IMR-90 (cell line): ENCODE measurements around the gene MRPS10. TPM values are rescaled to one million over a fixed set of nuclear protein-coding genes. Genes with fewer than 3 reads are reported as not detected.

Experiments used
- ATAC-seq: fragments of 200-7000 bp; cut with Tn5 transposase; 2 replicates; pipeline ENCODE4 v1.9.1; 2020; ENCODE audit warnings: low read depth, mild to moderate bottlenecking, moderate library complexity
- BruUV-seq: library from RNA; stranded (reverse); fragments of 400-500 nt; replicated peaks from 2 replicates; lab custom pipeline; 2021; lab: Mats Ljungman, UMichigan
- CTCF ChIA-PET: fragments of 300-600 bp; formaldehyde crosslinking; extraction: SDS; loops from one replicate; lab custom pipeline; 2021; ENCODE audit warnings: antibody characterized with exemption; lab: Yijun Ruan, JAX
- POLR2A ChIA-PET: fragments of 300-600 bp; sonication (Branson Sonifier 250); formaldehyde crosslinking; loops from one replicate; lab custom pipeline; 2022; ENCODE audit warnings: antibody characterized with exemption; ENCODE audit not compliant: unreplicated experiment; lab: Charles Lee
- DNase-seq: peaks from one replicate; pipeline ENCODE4 v3.0.0; 2013
- H2AFZ ChIP-seq: replicated peaks from 2 replicates; pipeline ENCODE3; 2013; ENCODE audit warnings: low read length, mild to moderate bottlenecking; ENCODE audit not compliant: poor library complexity
- H2AK5ac ChIP-seq: 2 replicates; pipeline ENCODE4 v1.6.1; 2013; ENCODE audit warnings: low read depth, low read length, inconsistent platforms
- H2AK9ac ChIP-seq: replicated peaks from 2 replicates; pipeline ENCODE3; 2013; ENCODE audit warnings: mild to moderate bottlenecking, low read depth, low read length, moderate library complexity; ENCODE audit not compliant: poor library complexity
- H2BK120ac ChIP-seq: 2 replicates; pipeline ENCODE4 v1.6.1; 2013; ENCODE audit warnings: low read depth, low read length, inconsistent platforms
- H2BK15ac ChIP-seq: 3 replicates; pipeline ENCODE4 v1.6.1; 2013; ENCODE audit warnings: low read depth, low read length, inconsistent platforms
- H2BK20ac ChIP-seq: 2 replicates; pipeline ENCODE4 v1.6.1; 2013; ENCODE audit warnings: low read depth, mild to moderate bottlenecking, inconsistent platforms, low read length, moderate library complexity
- H2BK5ac ChIP-seq: 2 replicates; pipeline ENCODE4 v1.6.1; 2013; ENCODE audit warnings: mild to moderate bottlenecking, low read depth, low read length, inconsistent platforms; ENCODE audit not compliant: poor library complexity, severe bottlenecking
- H3K14ac ChIP-seq: replicated peaks from 2 replicates; pipeline ENCODE4 v1.6.1; 2013; ENCODE audit warnings: low read depth, low read length, inconsistent platforms
- H3K18ac ChIP-seq: 2 replicates; pipeline ENCODE4 v1.6.1; 2013; ENCODE audit warnings: low read depth, low read length, control low read depth
- H3K23ac ChIP-seq: 2 replicates; pipeline ENCODE4 v1.6.1; 2013; ENCODE audit warnings: low read depth, low read length, inconsistent platforms
- H3K27ac ChIP-seq: 2 replicates; pipeline ENCODE4 v1.5.1; 2013; ENCODE audit warnings: mild to moderate bottlenecking, control low read depth, low read length; ENCODE audit not compliant: insufficient read depth
- H3K27me3 ChIP-seq: 2 replicates; pipeline ENCODE4 v1.6.1; 2013; ENCODE audit warnings: low read length; ENCODE audit not compliant: control insufficient read depth, insufficient read depth
- H3K36me3 ChIP-seq: 2 replicates; pipeline ENCODE4 v1.6.1; 2013; ENCODE audit warnings: low read length, mixed read lengths; ENCODE audit not compliant: control insufficient read depth, insufficient read depth
- H3K4ac ChIP-seq: 2 replicates; pipeline ENCODE4 v1.6.1; 2013; ENCODE audit warnings: low read depth, low read length, inconsistent platforms
- H3K4me1 ChIP-seq: 2 replicates; pipeline ENCODE4 v1.6.1; 2013; ENCODE audit warnings: low read length, mixed read lengths; ENCODE audit not compliant: control insufficient read depth, insufficient read depth
- H3K4me2 ChIP-seq: 2 replicates; pipeline ENCODE4 v1.6.1; 2013; ENCODE audit warnings: low read depth, mild to moderate bottlenecking, control low read depth, low read length, moderate library complexity
- H3K4me3 ChIP-seq: 2 replicates; pipeline ENCODE4 v1.5.1; 2013; ENCODE audit warnings: low read depth, mild to moderate bottlenecking, control low read depth, low read length, moderate library complexity; ENCODE audit not compliant: insufficient read depth
- H3K56ac ChIP-seq: 2 replicates; pipeline ENCODE4 v1.6.1; 2013; ENCODE audit warnings: low read length, inconsistent platforms; ENCODE audit not compliant: insufficient read depth; ENCODE audit errors: extremely low read depth
- H3K79me1 ChIP-seq, 2 experiments: 2 replicates each; pipeline ENCODE4 v1.6.1; 2013; ENCODE audit warnings: low read length in 2 of 2, inconsistent platforms in 1 of 2, low read depth in 1 of 2
- H3K9ac ChIP-seq: 2 replicates; pipeline ENCODE4 v1.6.1; 2013; ENCODE audit warnings: low read depth, low read length, control low read depth
- H3K9me1 ChIP-seq: 2 replicates; pipeline ENCODE4 v1.6.1; 2013; ENCODE audit warnings: low read length, inconsistent platforms; ENCODE audit not compliant: insufficient read depth
- H3K9me3 ChIP-seq: 2 replicates; pipeline ENCODE4 v1.6.1; 2013; ENCODE audit warnings: low read length; ENCODE audit not compliant: control insufficient read depth, insufficient read depth
- H4K20me1 ChIP-seq: 2 replicates; pipeline ENCODE4 v1.6.1; 2013; ENCODE audit warnings: low read length, inconsistent platforms; ENCODE audit not compliant: insufficient read depth
- H4K5ac ChIP-seq: 2 replicates; pipeline ENCODE4 v1.6.1; 2013; ENCODE audit warnings: mild to moderate bottlenecking, low read depth, low read length, control low read depth
- H4K8ac ChIP-seq, 2 experiments: 2 replicates each; pipeline ENCODE4 v1.6.1; 2013; ENCODE audit warnings: low read depth in 2 of 2, low read length in 2 of 2, control low read depth in 1 of 2, inconsistent platforms in 1 of 2
- H4K91ac ChIP-seq: 2 replicates; pipeline ENCODE4 v1.6.1; 2013; ENCODE audit warnings: low read depth, low read length, inconsistent platforms; ENCODE audit not compliant: insufficient read depth
- RCOR1 ChIP-seq: IDR thresholded peaks from 2 replicates; pipeline ENCODE4 v1.6.1; 2012; ENCODE audit warnings: mild to moderate bottlenecking, low read length, improper control_type of control experiment; ENCODE audit not compliant: insufficient replicate concordance
- WGBS, 2 experiments: methylation state at CpG; one replicate each; pipeline versions ENCODE4 v1.1.5 to v1.1.7; 2013; ENCODE audit warnings: missing lambda C conversion rate in 2 of 2; ENCODE audit not compliant: insufficient read length in 1 of 2; ENCODE audit errors: extremely low coverage in 2 of 2; 5-methylcytosine and 5-hydroxymethylcytosine counted together
- dilution Hi-C: fragments of 300-500 bp; cut with HindIII; formaldehyde crosslinking; loops from one replicate; pipeline ENCODE4 v1.14.3; 2018; ENCODE audit warnings: low sequenced_read_pairs; ENCODE audit not compliant: unreplicated experiment
- in situ Hi-C: fragments of 300-500 bp; cut with MboI; formaldehyde crosslinking; loops from 3 replicates; pipeline ENCODE4 v1.14.3; 2019; ENCODE audit warnings: low sequenced_read_pairs, inconsistent platforms, mixed read lengths
- intact Hi-C: fragments of 100-400 bp; cut with micrococcal nuclease; formaldehyde crosslinking; loops from 2 replicates; pipeline ENCODE4 v1.10.0; 2022
- polyA plus RNA-seq, 3 experiments: library from polyadenylated mRNA; depleted of rRNA; stranded (reverse); fragments of >200 nt; gene quantifications; 2 replicates each; pipeline ENCODE4 v1.2.3, GENCODE V29; 2012; ENCODE audit warnings: low replicate concordance in 1 of 3
- total RNA-seq: library from RNA; depleted of rRNA; stranded (reverse); fragments of >200 nt; gene quantifications from 2 replicates; pipeline ENCODE4 v1.2.3, GENCODE V29; 2012

The MRPS10 gene
- total and polyA plus RNA-seq, 2 of the 4 experiments (the other 2 are of a cell fraction) = 28.5 to 47.0 TPM

DNA sequence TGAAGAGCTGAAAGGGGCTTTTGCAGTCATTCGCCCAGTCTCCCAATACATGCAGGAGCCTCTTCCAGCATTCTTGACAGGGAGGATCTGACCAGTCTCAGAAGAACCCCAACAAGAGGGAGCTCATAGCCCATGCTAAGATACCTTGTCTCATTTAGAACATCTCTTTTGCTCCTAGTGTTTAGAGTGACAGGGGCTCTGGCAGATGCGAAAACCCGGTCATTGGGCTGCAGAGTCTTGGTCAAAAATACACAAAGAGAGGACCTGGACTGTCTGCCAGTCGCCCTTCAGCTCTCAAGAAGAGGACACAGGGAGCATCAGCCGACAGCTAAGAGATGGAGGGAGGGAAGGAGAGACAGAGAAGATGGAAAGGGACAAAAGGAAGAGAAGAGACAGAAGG is 23.6 kb downstream of the MRPS10 start:
- H3K4ac ChIP-seq = 0 out of 2 replicates have a peak overlapping the region, but pooled peaks have one; percentile 7
- no peak for DNase-seq
- 97% methylated on average over 4 of the region's 5 CpGs; no CpG with 5 or more reads in 1 of the 2 experiments for WGBS, 2 experiments
- peaks cover 0 to 14% of the 10 kb centered on the region in 2 experiments; a peak in 1 of 4 replicates for H3K79me1 ChIP-seq
- H3K36me3 ChIP-seq = no peaks in the 10 kb centered on the region
- dilution Hi-C loops (no loop called here), in situ Hi-C loops (no loop called here), intact Hi-C loops (no loop called here)
- no peaks in the 10 kb centered on the region for H3K27me3 ChIP-seq
- H2AK5ac ChIP-seq = peak overlapping the region; percentile 29; the same call in 1 of the 2 replicates
- H4K20me1 ChIP-seq = no peaks in the 10 kb centered on the region; the same call in 1 of the 2 replicates
- TF ChIP-seq RCOR1 = no peak
- no peak overlapping the region for H3K9ac ChIP-seq
- H3K14ac ChIP-seq = no peak overlapping the region
- peak overlapping the region; percentile 6; the same call in 1 of the 2 replicates for H2BK120ac ChIP-seq
- no peak for ATAC-seq
- H4K5ac ChIP-seq = 0 out of 2 replicates have a peak overlapping the region, but pooled peaks have one; percentile 11
- H2BK20ac ChIP-seq = no peak overlapping the region; the same call in 1 of the 2 replicates
- H3K18ac ChIP-seq = no peak overlapping the region
- peak overlapping the region; percentile 19; the same call in 1 of the 3 replicates for H2BK15ac ChIP-seq
- H2AFZ ChIP-seq = no peak overlapping the region
- CTCF ChIA-PET = no interaction called here
- H4K91ac ChIP-seq = no peak overlapping the region
- H3K4me3 ChIP-seq = no peak overlapping the region
- H2BK5ac ChIP-seq = no peak overlapping the region
- no peaks in the 10 kb centered on the region for H3K9me3 ChIP-seq
- H3K4me1 ChIP-seq = peaks cover 20% of the 10 kb centered on the region
- POLR2A ChIA-PET = no interaction called here
- no peak overlapping the region for H3K4me2 ChIP-seq
- H3K23ac ChIP-seq = no peak overlapping the region
- no peak overlapping the region for H2AK9ac ChIP-seq
- H3K56ac ChIP-seq = no peak overlapping the region
- no peak overlapping the region for H3K27ac ChIP-seq
- peaks cover 14% of the 10 kb centered on the region for H3K9me1 ChIP-seq
- H4K8ac ChIP-seq = no peak overlapping the region
- no TSS peak for BruUV-seq
